ENCODE measurements around the gene KRTAP5-10.
"Not testable (repeated sequence)": the region's sequence is repeated elsewhere in the genome, so short reads cannot be mapped to it uniquely, and the experiment has no call there.

KRTAP5-10 gene

GRCh38 chr11:71542879-71543777 is 22.2 kb upstream of the KRTAP5-10 start:
- DNase-seq (ENCODE audit: low spot score), result no peak

GRCh38 chr11:71543866-71544265 is 21.5 kb upstream of the KRTAP5-10 start:
- DNase-seq (ENCODE audit: low spot score), result no peak

GRCh38 chr11:71544525-71545214 is 20.7 kb upstream of the KRTAP5-10 start:
- DNase-seq (ENCODE audit: low spot score), result no peak

GRCh38 chr11:71545405-71545966 is 19.9 kb upstream of the KRTAP5-10 start:
- no peak for DNase-seq (ENCODE audit: low spot score)

GRCh38 chr11:71548120-71548519 is 17.2 kb upstream of the KRTAP5-10 start, which contains the start of gene KRTAP5-9:
Gene KRTAP5-9, plus strand, starts transcription at chr11:71548420. Its CDS starts 238 bp downstream, at chr11:71548658.
- no peak for DNase-seq (ENCODE audit: low spot score)

- DNase-seq (ENCODE audit: low spot score), result no peak
These were observed 16.6 kb upstream of the KRTAP5-10 start for GRCh38 chr11:71548716-71549151.

GRCh38 chr11:71551711-71552110 is 13.7 kb upstream of the KRTAP5-10 start:
- no peak for DNase-seq (ENCODE audit: low spot score)

- no peak for DNase-seq (ENCODE audit: low spot score)
These were observed 10.4 kb upstream of the KRTAP5-10 start for GRCh38 chr11:71554996-71555395.

GRCh38 chr11:71555508-71555907 is 9.9 kb upstream of the KRTAP5-10 start:
- DNase-seq (ENCODE audit: low spot score), result no peak

GRCh38 chr11:71556018-71556417 is 9.3 kb upstream of the KRTAP5-10 start:
- no peak for DNase-seq (ENCODE audit: low spot score)

GRCh38 chr11:71557257-71557656 is 8.1 kb upstream of the KRTAP5-10 start:
- no peak for DNase-seq (ENCODE audit: low spot score)

- DNase-seq (ENCODE audit: low spot score), result no peak
These were observed 6.4 kb upstream of the KRTAP5-10 start for GRCh38 chr11:71558996-71559395.

- no peak for DNase-seq (ENCODE audit: low spot score)
These were observed 3.2 kb upstream of the KRTAP5-10 start for GRCh38 chr11:71562120-71562519.

GRCh38 chr11:71563406-71563805 is 2.0 kb upstream of the KRTAP5-10 start:
- peak; percentile 51 for DNase-seq (ENCODE audit: low spot score)

- no peak for DNase-seq (ENCODE audit: low spot score)
These were observed 933 bp upstream of the KRTAP5-10 start for GRCh38 chr11:71564430-71564829.

- no peak for DNase-seq (ENCODE audit: low spot score)
These were observed 788 bp downstream of the KRTAP5-10 start for GRCh38 chr11:71566081-71566620.

- not testable (repeated sequence) for DNase-seq (ENCODE audit: low spot score)
These were observed 1.6 kb downstream of the KRTAP5-10 start for GRCh38 chr11:71566626-71567599.

- DNase-seq (ENCODE audit: low spot score), result not testable (repeated sequence)
These were observed 2.3 kb downstream of the KRTAP5-10 start for GRCh38 chr11:71567633-71568032.

GRCh38 chr11:71568704-71569349 is 3.5 kb downstream of the KRTAP5-10 start:
- no peak for DNase-seq (ENCODE audit: low spot score)

GRCh38 chr11:71571101-71571850 is 5.9 kb downstream of the KRTAP5-10 start:
- DNase-seq (ENCODE audit: low spot score), result not testable (repeated sequence)

Measured in AG08395 (cell line).